GM21526 (cell line): Measurements from ENCODE around the gene FBN1.

Experiments used
- ATAC-seq: cut with Tn5 transposase; IDR thresholded peaks from one replicate; pipeline ENCODE4 v1.9.1; 2021; ENCODE audit warnings: moderate library complexity; ENCODE audit not compliant: unreplicated experiment, low FRiP score

FBN1 gene

GRCh38 chr15:48527517-48527916 is 118.0 kb downstream of the FBN1 start:
- no peak for ATAC-seq

DNA sequence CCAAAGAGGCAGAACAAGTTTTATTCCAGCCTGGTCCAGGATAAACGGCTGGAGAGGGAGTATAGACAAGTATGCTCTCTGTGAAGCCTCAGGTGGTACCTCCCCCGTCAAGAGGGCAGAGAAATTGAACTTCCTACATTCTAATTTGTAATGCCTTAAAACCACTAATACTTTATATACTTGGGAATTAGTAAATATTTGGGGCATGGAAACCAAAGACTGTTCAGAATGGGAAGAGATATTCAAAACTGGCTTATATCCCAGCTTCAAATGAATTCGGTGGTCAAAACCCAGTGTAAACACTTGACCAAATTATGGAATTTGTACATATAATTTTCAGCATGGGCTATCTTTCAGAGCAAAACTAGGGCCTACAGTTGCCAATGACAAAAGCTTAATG is 122.6 kb downstream of the FBN1 start:
- ATAC-seq, result no peak

GRCh38 chr15:48522123-48522522 is 123.4 kb downstream of the FBN1 start:
- no peak for ATAC-seq

DNA sequence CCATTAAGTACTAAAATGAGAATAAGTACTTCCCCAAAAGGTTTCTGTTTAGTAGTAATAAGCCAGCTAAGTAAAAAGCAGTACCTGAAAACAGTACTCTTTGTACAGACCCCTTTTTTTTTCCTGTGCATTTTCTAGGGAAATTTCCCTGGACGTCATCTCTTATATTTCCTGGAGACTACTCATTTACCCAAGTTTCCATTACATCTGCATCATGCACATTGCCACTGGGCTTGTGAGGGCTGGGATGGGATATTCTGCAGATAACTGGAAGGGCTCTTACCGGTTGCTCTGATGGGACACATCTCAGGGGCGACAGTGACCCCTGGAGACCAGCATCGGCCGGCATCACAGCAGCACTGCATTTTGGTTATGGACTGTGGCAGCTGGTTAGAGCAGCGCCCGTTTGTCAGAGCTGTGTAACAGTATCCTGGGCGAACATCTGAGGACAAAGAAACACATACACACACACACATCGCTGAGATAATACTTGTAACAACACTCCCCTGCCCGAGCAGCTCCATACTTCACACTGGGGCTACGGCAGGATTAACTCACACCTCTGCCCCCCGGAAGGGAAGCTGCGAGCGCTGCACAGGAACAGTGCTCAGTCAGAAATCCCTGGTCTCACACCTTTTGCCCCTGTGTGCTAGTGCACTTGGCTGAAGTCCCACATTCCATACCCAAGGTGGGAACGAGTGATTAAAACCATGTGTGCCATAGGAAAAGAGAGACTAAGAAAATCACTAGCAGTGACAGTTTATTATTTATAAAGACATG is 124.9 kb downstream of the FBN1 start:
- no peak for ATAC-seq

- ATAC-seq, result no peak
Measured at GRCh38 chr15:48516121-48516520, 129.4 kb downstream of the FBN1 start.

DNA sequence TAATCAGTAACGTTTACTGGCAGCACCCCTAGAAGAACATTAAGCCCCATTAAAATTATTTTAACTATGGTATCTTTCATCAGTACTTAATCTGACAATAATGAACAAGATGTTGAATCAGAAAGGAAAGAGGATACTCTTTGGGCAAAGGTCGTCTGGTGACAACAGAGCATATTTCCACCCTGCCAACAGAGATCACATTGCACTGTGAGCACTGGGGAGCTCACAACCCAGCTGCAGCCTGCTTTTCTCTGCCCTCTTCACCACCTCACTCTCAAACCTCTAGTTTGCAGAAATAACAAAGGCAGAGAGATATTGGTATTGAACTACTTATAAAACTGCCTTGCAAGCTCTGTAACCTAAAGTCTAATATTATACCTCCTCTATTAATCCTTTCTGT is 130.0 kb downstream of the FBN1 start:
- no peak for ATAC-seq

DNA sequence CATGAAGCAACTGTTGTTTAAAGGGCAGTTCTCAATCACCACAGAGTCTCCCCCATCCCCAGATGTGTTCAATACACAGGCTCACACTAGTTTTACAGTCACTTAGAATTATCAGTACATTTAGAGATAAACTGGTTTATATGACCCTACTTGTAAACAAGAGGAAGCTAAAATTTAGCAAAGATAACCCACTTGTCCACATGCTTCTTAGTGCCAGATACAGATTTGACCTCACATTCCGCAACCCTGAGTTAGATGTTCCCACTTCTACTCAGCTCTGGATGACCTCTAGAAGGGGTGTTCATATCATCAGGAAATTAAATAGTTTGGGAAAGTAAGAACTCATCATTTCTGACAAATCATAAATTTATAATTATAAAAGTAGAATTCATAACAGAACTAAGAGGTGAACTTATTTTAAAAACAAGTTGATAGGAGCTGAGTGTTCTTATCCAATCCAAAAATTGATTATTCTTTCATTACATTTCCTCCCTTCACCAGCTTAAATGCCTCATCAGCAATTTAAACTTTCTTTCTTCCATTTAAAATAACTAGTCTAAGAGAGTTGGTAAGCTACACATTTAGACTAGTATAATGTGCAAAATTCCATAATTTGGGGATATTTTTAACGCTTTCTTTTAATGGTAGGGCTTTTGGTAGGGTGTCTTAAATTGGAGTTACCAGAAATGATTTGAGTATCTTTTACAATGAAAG is 131.2 kb downstream of the FBN1 start:
- no peak for ATAC-seq

GRCh38 chr15:48510976-48511375 is 134.5 kb downstream of the FBN1 start:
- no peak for ATAC-seq

DNA sequence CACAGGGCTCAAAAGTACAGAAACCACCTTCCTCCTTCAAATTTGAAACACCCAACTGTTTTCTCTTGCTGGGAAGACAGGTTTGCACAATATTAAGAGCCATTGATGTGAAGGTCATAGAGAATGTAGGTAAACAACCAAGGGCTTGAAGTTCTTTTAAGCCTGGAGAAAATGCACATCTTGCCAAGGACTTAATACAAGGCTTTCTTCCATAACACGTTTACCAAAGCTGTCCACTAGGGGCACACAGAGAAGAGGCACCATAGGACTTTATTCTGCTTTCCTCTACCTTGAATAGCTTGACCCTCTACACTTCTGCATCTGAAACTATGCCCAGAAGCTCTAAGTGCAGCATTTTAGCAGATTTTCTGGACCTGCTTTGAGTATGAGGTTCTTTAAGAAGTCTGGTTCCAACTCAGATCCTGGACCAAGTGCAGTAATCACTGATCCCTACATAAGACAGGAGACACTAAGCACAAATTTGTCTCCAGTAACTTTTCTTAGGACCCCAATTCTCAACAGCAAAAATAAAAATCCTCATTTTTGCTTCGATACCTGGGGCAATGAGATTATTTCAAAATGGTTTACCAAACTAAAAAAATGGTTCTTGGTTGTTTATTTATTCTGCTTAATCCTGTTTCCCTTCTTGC is 138.0 kb downstream of the FBN1 start:
- peak; percentile 94 for ATAC-seq

- no peak for ATAC-seq
Measured at GRCh38 chr15:48505067-48505466, 140.4 kb downstream of the FBN1 start.

- ATAC-seq, result no peak
Measured at GRCh38 chr15:48501208-48501607, 144.3 kb downstream of the FBN1 start.

DNA sequence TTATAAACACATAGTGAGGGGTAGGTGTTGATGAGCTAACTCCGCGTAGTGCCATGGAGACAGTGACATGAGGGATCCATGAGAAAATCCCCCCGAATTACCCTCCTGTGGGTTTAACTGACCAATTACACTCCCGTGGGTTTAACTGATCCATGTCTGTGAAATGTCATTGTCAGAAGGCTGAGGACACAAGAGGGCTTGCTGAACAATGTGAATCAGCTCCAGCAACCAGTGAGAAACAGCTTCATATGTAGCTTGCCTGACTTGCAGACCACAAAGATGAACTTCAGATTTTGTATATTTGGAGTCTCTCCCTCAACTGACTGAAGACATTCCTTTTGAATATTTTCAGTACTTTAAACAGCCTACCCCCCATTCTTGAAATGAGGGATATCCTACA is 144.9 kb downstream of the FBN1 start:
- ATAC-seq, result no peak

- no peak for ATAC-seq
Measured at GRCh38 chr15:48499978-48500377, 145.5 kb downstream of the FBN1 start.

- no peak for ATAC-seq
Measured at GRCh38 chr15:48498828-48499227, 146.7 kb downstream of the FBN1 start.

- no peak for ATAC-seq
Measured at GRCh38 chr15:48494631-48495030, 150.9 kb downstream of the FBN1 start.

DNA sequence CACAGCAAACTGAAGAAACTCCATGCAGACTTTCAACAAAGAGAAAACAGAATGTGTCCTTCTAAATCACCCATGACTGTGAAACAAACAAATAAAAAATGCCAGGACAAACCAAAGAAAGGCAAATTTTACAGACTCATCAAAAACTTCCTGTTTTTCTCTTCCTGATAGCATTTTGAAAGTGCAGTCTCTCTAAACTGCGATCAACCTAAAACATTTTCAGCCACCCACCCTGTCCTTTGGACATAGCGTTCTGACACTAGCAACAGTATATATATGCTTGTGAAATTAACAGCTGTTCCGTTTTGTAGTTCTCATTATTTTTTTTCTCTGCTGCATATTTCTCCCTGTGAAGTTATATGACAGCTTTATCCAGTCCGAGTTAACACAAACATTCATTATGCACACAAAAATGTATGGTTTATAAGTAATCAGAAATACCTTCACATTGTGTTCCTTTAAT is 151.7 kb downstream of the FBN1 start:
- no peak for ATAC-seq

GRCh38 chr15:48493084-48493762 is 152.3 kb downstream of the FBN1 start:
- no peak for ATAC-seq

DNA sequence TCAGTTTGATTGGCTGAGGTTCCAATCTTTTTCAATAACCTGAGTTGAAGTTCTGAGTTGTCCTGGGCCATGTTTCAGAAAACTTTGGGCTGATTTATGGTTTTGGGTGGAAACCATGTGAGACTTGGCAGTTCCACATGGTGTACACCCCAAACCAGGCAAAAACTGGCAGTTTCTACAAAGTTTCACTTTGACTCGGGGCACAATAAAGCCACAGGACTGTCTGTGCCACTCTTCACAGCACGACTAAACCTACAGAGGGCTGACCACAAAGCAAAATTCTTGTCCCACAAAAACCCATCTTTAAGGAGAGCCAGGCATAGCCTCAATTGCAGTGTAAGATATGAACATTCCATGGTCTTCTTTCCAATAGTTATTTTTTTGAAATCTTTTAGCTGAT is 159.3 kb downstream of the FBN1 start:
- ATAC-seq, result no peak

GRCh38 chr15:48481802-48482201 is 163.7 kb downstream of the FBN1 start:
- ATAC-seq, result no peak

DNA sequence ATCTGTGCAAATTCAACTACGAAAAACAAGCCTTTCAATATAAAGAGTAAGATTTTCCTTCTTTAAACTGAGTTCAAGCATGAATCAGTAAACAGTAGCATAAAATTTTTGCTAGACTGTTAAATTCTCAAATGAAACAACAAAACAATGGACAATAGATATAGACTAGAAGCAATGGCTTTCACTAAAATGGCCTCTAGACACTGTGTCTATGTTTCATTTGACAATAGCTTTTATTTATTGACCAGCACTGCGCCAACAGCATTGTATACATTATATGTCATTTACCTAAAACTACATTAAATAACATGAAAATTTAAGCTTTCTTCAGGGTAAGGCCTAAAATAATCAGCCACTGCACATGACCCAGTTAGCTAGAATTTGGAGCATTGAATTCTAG is 165.8 kb downstream of the FBN1 start:
- no peak for ATAC-seq

- no peak for ATAC-seq
Measured at GRCh38 chr15:48478581-48478980, 166.9 kb downstream of the FBN1 start.
